ENCODE measurements around the gene ZDHHC14. TPM values are rescaled to one million over a fixed set of nuclear protein-coding genes. Genes with fewer than 3 reads are reported as not detected.
"Not testable (repeated sequence)": the region's sequence is repeated elsewhere in the genome, so short reads cannot be mapped to it uniquely, and the experiment has no call there.

Gene ZDHHC14
- polyA plus RNA-seq, 3 donors, result 19.1 to 24.5 (median 21.2) TPM

- DNase-seq, result no peak
These were observed 167.9 kb downstream of the ZDHHC14 start for GRCh38 chr6:157548635-157549467.

- no peak for DNase-seq
These were observed 168.4 kb downstream of the ZDHHC14 start for GRCh38 chr6:157549468-157549745.

GRCh38 chr6:157550114-157550989, 169.4 kb downstream of the ZDHHC14 start:
- DNase-seq, result no peak

GRCh38 chr6:157551041-157551832, 170.2 kb downstream of the ZDHHC14 start:
- DNase-seq, result no peak

GRCh38 chr6:157552081-157552747, 171.2 kb downstream of the ZDHHC14 start:
- no peak for DNase-seq

GRCh38 chr6:157552820-157553485, 172.0 kb downstream of the ZDHHC14 start:
- DNase-seq, result no peak

- no peak for DNase-seq
These were observed 173.8 kb downstream of the ZDHHC14 start for GRCh38 chr6:157554747-157555146.

- DNase-seq, result no peak
These were observed 174.6 kb downstream of the ZDHHC14 start for GRCh38 chr6:157555455-157556143.

GRCh38 chr6:157556144-157556645, 175.2 kb downstream of the ZDHHC14 start:
- DNase-seq, result no peak

GRCh38 chr6:157556671-157557430, 175.9 kb downstream of the ZDHHC14 start:
- no peak for DNase-seq

- DNase-seq, result no peak
These were observed 176.6 kb downstream of the ZDHHC14 start for GRCh38 chr6:157557559-157557958.

GRCh38 chr6:157558049-157558448, 177.1 kb downstream of the ZDHHC14 start:
- no peak for DNase-seq

GRCh38 chr6:157558487-157559200, 177.7 kb downstream of the ZDHHC14 start:
- no peak for DNase-seq

GRCh38 chr6:157559201-157559756, 178.3 kb downstream of the ZDHHC14 start:
- DNase-seq, result no peak

- not testable (repeated sequence) for DNase-seq
These were observed 179.1 kb downstream of the ZDHHC14 start for GRCh38 chr6:157560063-157560462.

- no peak for DNase-seq
These were observed 179.9 kb downstream of the ZDHHC14 start for GRCh38 chr6:157560691-157561413.

GRCh38 chr6:157561414-157561790, 180.4 kb downstream of the ZDHHC14 start:
- DNase-seq, result no peak
